ENCODE data around the gene ERGIC3.

Gene ERGIC3

DNA sequence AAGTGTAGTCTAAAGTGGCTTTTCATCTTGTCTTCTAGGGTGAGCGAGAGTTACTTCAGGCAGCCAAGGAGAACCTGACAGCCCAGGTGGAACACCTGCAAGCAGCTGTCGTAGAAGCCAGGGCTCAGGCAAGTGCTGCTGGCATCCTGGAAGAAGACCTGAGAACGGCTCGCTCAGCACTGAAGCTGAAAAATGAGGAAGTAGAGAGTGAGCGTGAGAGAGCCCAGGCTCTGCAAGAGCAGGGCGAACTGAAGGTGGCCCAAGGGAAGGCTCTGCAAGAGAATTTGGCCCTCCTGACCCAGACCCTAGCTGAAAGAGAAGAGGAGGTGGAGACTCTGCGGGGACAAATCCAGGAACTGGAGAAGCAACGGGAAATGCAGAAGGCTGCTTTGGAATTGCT lies 39.5 kb upstream of the ERGIC3 start:
- Histone ChIP-seq H2AFZ (ENCODE audit: low read length) (no peak overlapping the region), H3K9me2 (ENCODE audit: low read depth, low read length) (no peaks in the 10 kb centered on the region), H3K36me3 (ENCODE audit: insufficient read depth, low read length) (peaks cover 90% of the 10 kb centered on the region), H3K27me3 (ENCODE audit: insufficient read depth, low read length) (no peaks in the 10 kb centered on the region), H3K9me3 (ENCODE audit: low read length) (no peaks in the 10 kb centered on the region), H4K20me1 (ENCODE audit: insufficient read depth, low read length) (no peaks in the 10 kb centered on the region), H3K27ac (ENCODE audit: low read depth, low read length, poor library complexity, severe bottlenecking) (peak overlapping the region; percentile 46), H3K4me3 (ENCODE audit: low read depth, low read length, poor library complexity, severe bottlenecking) (no peak overlapping the region), H3F3A (ENCODE audit: insufficient read depth, low read length) (no peaks in the 10 kb centered on the region), H3K9ac (ENCODE audit: low read length) (no peak overlapping the region), H3K4me1 (ENCODE audit: insufficient read depth, low read length, severe bottlenecking) (peaks cover 19% of the 10 kb centered on the region), H3K4me2 (ENCODE audit: low read length) (no peak overlapping the region; the same call in 1 of the 2 replicates), H3K79me2 (ENCODE audit: insufficient read depth, low read length) (no peaks in the 10 kb centered on the region)
- TF ChIP-seq, protein P1, sequence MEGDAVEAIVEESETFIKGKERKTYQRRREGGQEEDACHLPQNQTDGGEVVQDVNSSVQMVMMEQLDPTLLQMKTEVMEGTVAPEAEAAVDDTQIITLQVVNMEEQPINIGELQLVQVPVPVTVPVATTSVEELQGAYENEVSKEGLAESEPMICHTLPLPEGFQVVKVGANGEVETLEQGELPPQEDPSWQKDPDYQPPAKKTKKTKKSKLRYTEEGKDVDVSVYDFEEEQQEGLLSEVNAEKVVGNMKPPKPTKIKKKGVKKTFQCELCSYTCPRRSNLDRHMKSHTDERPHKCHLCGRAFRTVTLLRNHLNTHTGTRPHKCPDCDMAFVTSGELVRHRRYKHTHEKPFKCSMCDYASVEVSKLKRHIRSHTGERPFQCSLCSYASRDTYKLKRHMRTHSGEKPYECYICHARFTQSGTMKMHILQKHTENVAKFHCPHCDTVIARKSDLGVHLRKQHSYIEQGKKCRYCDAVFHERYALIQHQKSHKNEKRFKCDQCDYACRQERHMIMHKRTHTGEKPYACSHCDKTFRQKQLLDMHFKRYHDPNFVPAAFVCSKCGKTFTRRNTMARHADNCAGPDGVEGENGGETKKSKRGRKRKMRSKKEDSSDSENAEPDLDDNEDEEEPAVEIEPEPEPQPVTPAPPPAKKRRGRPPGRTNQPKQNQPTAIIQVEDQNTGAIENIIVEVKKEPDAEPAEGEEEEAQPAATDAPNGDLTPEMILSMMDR (IDR thresholded peaks at IDR 0.05; ENCODE audit: low read length) = no peak
- no peak for TF ChIP-seq EZH2 (IDR thresholded peaks at IDR 0.05; ENCODE audit: borderline replicate concordance, low read length)

DNA sequence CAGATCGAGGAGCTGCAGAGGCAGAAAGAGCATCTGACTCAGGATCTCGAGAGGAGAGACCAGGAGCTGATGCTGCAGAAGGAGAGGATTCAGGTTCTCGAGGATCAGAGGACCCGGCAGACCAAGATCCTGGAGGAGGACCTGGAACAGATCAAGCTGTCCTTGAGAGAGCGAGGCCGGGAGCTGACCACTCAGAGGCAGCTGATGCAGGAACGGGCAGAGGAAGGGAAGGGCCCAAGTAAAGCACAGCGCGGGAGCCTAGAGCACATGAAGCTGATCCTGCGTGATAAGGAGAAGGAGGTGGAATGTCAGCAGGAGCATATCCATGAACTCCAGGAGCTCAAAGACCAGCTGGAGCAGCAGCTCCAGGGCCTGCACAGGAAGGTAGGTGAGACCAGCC lies 38.6 kb upstream of the ERGIC3 start:
- TF ChIP-seq EZH2 (IDR thresholded peaks at IDR 0.05; ENCODE audit: borderline replicate concordance, low read length) = no peak
- TF ChIP-seq, protein P1 (IDR thresholded peaks at IDR 0.05; ENCODE audit: low read length) = no peak
- Histone ChIP-seq H3K36me3 (ENCODE audit: insufficient read depth, low read length) (peaks cover 90% of the 10 kb centered on the region), H3K27ac (ENCODE audit: low read depth, low read length, poor library complexity, severe bottlenecking) (no peak overlapping the region)

DNA sequence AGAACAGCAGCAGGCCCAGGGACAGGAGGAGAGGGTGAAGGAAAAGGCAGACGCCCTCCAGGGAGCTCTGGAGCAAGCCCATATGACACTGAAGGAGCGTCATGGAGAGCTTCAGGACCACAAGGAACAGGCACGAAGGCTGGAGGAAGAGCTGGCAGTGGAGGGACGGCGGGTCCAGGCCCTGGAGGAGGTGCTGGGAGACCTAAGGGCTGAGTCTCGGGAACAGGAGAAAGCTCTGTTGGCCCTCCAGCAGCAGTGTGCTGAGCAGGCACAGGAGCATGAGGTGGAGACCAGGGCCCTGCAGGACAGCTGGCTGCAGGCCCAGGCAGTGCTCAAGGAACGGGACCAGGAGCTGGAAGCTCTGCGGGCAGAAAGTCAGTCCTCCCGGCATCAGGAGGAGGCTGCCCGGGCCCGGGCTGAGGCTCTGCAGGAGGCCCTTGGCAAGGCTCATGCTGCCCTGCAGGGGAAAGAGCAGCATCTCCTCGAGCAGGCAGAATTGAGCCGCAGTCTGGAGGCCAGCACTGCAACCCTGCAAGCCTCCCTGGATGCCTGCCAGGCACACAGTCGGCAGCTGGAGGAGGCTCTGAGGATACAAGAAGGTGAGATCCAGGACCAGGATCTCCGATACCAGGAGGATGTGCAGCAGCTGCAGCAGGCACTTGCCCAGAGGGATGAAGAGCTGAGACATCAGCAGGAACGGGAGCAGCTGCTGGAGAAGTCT lies 37.9 kb upstream of the ERGIC3 start:
- H2AFZ ChIP-seq (ENCODE audit: low read length) = no peak overlapping the region
- H3K27ac ChIP-seq (ENCODE audit: low read depth, low read length, poor library complexity, severe bottlenecking) = no peak overlapping the region
- no peak overlapping the region for H3K4me2 ChIP-seq (ENCODE audit: low read length)
- peaks cover 19% of the 10 kb centered on the region for H3K4me1 ChIP-seq (ENCODE audit: insufficient read depth, low read length, severe bottlenecking)
- H4K20me1 ChIP-seq (ENCODE audit: insufficient read depth, low read length) = no peaks in the 10 kb centered on the region
- no peaks in the 10 kb centered on the region for H3K79me2 ChIP-seq (ENCODE audit: insufficient read depth, low read length)
- no peaks in the 10 kb centered on the region for H3F3A ChIP-seq (ENCODE audit: insufficient read depth, low read length)
- H3K36me3 ChIP-seq (ENCODE audit: insufficient read depth, low read length) = peaks cover 90% of the 10 kb centered on the region
- H3K9me2 ChIP-seq (ENCODE audit: low read depth, low read length) = no peaks in the 10 kb centered on the region
- no peaks in the 10 kb centered on the region for H3K27me3 ChIP-seq (ENCODE audit: insufficient read depth, low read length)
- no peak overlapping the region for H3K9ac ChIP-seq (ENCODE audit: low read length)
- H3K4me3 ChIP-seq (ENCODE audit: low read depth, low read length, poor library complexity, severe bottlenecking) = no peak overlapping the region
- TF ChIP-seq, protein P1 (IDR thresholded peaks at IDR 0.05; ENCODE audit: low read length) = no peak
- no peak for TF ChIP-seq EZH2 (IDR thresholded peaks at IDR 0.05; ENCODE audit: borderline replicate concordance, low read length)
- no peaks in the 10 kb centered on the region for H3K9me3 ChIP-seq (ENCODE audit: low read length)

More for the DNA sequence above, 38.6 kb upstream of the ERGIC3 start:
- H3K9ac ChIP-seq (ENCODE audit: low read length) = no peak overlapping the region
- no peaks in the 10 kb centered on the region for H3K9me2 ChIP-seq (ENCODE audit: low read depth, low read length)
- H3K9me3 ChIP-seq (ENCODE audit: low read length) = no peaks in the 10 kb centered on the region
- no peak overlapping the region for H3K4me2 ChIP-seq (ENCODE audit: low read length)
- H4K20me1 ChIP-seq (ENCODE audit: insufficient read depth, low read length) = no peaks in the 10 kb centered on the region
- H3K4me3 ChIP-seq (ENCODE audit: low read depth, low read length, poor library complexity, severe bottlenecking) = no peak overlapping the region
- no peaks in the 10 kb centered on the region for H3K27me3 ChIP-seq (ENCODE audit: insufficient read depth, low read length)
- H3K79me2 ChIP-seq (ENCODE audit: insufficient read depth, low read length) = no peaks in the 10 kb centered on the region
- H3F3A ChIP-seq (ENCODE audit: insufficient read depth, low read length) = no peaks in the 10 kb centered on the region
- peaks cover 19% of the 10 kb centered on the region for H3K4me1 ChIP-seq (ENCODE audit: insufficient read depth, low read length, severe bottlenecking)
- no peak overlapping the region for H2AFZ ChIP-seq (ENCODE audit: low read length)
